GM18508 (cell line): ENCODE results near the gene BTBD17.

Source experiments
- ATAC-seq: cut with Tn5 transposase; IDR thresholded peaks from one replicate; pipeline ENCODE4 v1.9.1; 2021; ENCODE audit warnings: moderate number of reproducible peaks; ENCODE audit not compliant: insufficient read depth, unreplicated experiment

BTBD17 gene

GRCh38 chr17:74339537-74340195, 22.0 kb downstream of the BTBD17 start:
- ATAC-seq: no peak

GRCh38 chr17:74337834-74338500, 23.7 kb downstream of the BTBD17 start:
- ATAC-seq: no peak

- ATAC-seq: no peak
These were observed 25.4 kb downstream of the BTBD17 start for GRCh38 chr17:74336307-74336706.

- no peak for ATAC-seq
These were observed 26.1 kb downstream of the BTBD17 start for GRCh38 chr17:74335529-74336062.

- ATAC-seq: no peak
These were observed 27.2 kb downstream of the BTBD17 start for GRCh38 chr17:74334393-74335039.

GRCh38 chr17:74332763-74333283, 28.8 kb downstream of the BTBD17 start:
- ATAC-seq: no peak

- ATAC-seq: no peak
These were observed 29.5 kb downstream of the BTBD17 start for GRCh38 chr17:74332017-74332650.

GRCh38 chr17:74330446-74330845, 31.2 kb downstream of the BTBD17 start:
- no peak for ATAC-seq

GRCh38 chr17:74329378-74329777, 32.3 kb downstream of the BTBD17 start:
- no peak for ATAC-seq

- no peak for ATAC-seq
These were observed 33.2 kb downstream of the BTBD17 start for GRCh38 chr17:74328487-74328886.

- no peak for ATAC-seq
These were observed 35.2 kb downstream of the BTBD17 start for GRCh38 chr17:74326506-74326905.

GRCh38 chr17:74325743-74326379, 35.8 kb downstream of the BTBD17 start, which contains the start of gene KIF19:
KIF19 (plus strand) TSS chr17:74326226; CDS start chr17:74326350, 124 bp downstream.
- ATAC-seq: no peak

- no peak for ATAC-seq
These were observed 36.3 kb downstream of the BTBD17 start for GRCh38 chr17:74325376-74325742.

- ATAC-seq: no peak
These were observed 37.1 kb downstream of the BTBD17 start for GRCh38 chr17:74324521-74324920.

- ATAC-seq: no peak
These were observed 43.3 kb downstream of the BTBD17 start for GRCh38 chr17:74318391-74318790.

GRCh38 chr17:74317071-74317470, 44.6 kb downstream of the BTBD17 start:
- no peak for ATAC-seq

GRCh38 chr17:74316220-74316619, 45.4 kb downstream of the BTBD17 start:
- no peak for ATAC-seq

GRCh38 chr17:74314877-74315276, 46.8 kb downstream of the BTBD17 start:
- ATAC-seq: no peak

- no peak for ATAC-seq
These were observed 51.8 kb downstream of the BTBD17 start for GRCh38 chr17:74309902-74310301.
